Activated CD4-positive, CD25-positive, alpha-beta regulatory T cell (primary cell): ENCODE data around the gene LRRC74A.
"Not testable (repeated sequence)": the region's sequence is repeated elsewhere in the genome, so short reads cannot be mapped to it uniquely, and the experiment has no call there.

Experiments
- DNase-seq, 4 experiments: peaks; one replicate each; lab custom pipeline; 2025; lab: John Stamatoyannopoulos, UW

The LRRC74A gene

DNA sequence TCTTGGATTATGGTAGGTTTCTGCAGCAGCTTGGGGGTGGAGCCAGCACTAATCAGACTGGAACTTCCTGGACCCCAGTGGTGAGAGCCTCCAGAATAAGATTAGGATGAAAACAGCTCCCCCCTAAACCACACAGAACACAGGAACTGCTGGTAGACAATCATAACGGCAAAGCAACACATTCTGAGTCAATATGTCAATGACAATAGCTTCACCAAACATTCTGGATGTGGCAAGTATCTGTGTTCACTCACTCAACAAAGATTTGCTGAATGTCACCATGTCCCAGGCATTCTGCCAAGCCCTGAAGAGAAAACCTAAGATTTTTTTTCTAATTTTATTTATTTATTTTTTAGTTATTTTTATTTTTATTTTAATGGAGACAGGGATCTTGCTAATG is 65.2 kb downstream of the LRRC74A start:
- no peak for DNase-seq

DNA sequence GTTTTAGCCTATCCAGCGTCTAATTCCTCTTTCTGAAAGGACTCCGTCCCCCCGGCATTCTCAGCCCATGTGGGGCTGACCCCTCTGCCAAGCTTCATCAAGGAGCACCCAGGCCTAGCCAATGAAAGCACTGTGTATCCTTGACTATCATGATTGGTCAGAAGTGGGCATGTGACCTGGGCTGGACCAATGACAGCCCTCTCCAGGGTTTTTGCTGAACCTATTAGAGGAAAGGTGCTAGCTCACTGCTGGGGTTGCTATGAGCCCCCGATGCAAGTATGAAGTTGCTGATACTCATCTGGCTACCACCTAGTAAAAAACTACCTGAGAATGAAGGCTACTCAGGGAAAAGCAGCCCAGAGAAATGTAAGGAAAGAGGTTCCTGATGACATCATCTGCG is 68.1 kb downstream of the LRRC74A start:
- no peak for DNase-seq

GRCh38 chr14:76898006-76898405 is 71.8 kb downstream of the LRRC74A start:
- DNase-seq = not testable (repeated sequence)

DNA sequence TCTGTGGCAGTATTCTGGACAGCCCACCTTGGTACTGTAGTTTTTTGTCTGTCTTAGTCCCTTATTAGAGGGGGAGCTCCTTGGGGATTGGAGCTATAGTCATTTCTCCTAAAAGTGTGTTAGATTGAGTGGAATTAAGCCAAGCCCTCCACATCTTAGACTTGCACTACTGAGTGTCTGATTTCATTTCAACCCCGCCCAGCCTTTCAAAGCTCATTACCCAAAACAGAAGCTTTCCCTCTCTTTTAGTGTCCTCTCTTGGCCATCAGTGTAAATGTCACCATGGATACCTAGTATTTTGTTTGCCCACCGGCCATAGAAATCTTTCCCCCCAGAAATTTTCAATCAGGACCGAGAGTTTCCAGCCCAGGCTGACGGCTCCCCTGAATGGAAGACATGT is 74.5 kb downstream of the LRRC74A start:
- no peak for DNase-seq

- no peak for DNase-seq
These were observed 75.2 kb downstream of the LRRC74A start for GRCh38 chr14:76901171-76902055.

- no peak for DNase-seq
These were observed 76.4 kb downstream of the LRRC74A start for GRCh38 chr14:76902591-76902990.

- no peak for DNase-seq
These were observed 78.0 kb downstream of the LRRC74A start for GRCh38 chr14:76904100-76904739.

- peak; percentile 47 to 59 (median 57) for DNase-seq
These were observed 78.7 kb downstream of the LRRC74A start for GRCh38 chr14:76904740-76905569.

DNA sequence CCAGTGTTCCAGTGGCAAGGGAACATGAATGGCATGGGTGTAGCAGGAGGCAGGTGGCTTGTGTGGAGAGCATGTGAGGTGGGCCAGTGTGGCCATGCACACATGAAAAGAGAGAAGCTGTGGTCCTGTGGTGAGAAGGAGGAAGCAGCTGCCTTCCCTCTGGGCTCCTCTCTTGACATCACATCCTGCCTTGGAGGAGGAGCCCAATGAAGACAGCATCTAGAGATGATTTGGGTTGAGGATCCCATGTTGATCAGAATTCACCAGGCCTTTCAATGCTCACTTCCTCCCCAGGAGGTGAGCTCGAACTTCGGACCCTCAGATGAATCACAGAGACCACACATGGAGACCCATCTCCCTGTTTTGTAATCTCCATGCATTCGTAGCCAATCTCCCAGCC is 82.6 kb downstream of the LRRC74A start:
- no peak for DNase-seq

DNA sequence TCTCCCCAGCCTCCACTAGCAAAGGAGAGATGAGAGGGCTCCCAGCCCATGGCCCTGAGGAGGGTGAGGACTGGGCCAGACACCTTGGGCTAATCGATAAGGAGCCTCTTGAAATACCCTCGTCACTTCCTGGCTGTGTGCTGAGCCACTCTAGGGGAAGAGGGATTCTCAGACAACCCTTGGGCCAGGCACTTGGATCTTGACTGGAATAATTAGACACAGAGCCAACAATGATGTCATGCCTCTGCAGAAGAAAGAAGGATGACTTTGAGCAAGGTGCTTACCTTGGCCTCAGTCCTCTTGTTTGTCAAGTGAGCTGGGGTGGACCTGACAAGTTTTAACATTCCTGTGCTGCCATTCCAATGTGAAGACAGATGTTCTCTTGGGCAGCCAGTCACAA is 83.1 kb downstream of the LRRC74A start:
- no peak for DNase-seq

DNA sequence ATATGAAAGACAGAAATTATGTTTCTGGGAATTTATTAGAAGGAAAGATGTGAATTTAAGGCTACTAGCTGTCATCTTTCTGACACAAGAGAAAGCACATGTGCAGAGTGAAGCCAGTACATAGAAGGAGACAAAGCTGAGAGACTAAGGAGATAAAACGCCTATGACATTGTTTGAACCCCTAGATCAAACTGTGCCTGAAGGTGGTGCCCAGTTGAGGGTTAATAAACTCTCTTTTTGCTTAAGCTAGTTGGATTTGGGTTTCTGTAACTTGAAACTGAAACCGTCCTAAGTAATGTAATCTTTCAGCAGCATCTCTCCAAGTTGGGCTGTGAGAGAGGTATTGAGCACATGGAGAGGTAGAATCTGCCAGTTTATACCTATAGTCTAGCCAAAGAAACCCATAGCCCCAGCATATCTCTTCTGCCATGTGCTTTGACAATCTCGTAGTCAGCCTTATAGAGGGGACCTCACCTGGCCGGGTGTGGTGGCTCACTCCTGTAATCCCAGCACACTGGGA is 84.2 kb downstream of the LRRC74A start:
- DNase-seq = no peak

GRCh38 chr14:76911473-76911872 is 85.3 kb downstream of the LRRC74A start:
- DNase-seq = no peak

- not testable (repeated sequence) for DNase-seq
These were observed 88.4 kb downstream of the LRRC74A start for GRCh38 chr14:76914533-76915081.

DNA sequence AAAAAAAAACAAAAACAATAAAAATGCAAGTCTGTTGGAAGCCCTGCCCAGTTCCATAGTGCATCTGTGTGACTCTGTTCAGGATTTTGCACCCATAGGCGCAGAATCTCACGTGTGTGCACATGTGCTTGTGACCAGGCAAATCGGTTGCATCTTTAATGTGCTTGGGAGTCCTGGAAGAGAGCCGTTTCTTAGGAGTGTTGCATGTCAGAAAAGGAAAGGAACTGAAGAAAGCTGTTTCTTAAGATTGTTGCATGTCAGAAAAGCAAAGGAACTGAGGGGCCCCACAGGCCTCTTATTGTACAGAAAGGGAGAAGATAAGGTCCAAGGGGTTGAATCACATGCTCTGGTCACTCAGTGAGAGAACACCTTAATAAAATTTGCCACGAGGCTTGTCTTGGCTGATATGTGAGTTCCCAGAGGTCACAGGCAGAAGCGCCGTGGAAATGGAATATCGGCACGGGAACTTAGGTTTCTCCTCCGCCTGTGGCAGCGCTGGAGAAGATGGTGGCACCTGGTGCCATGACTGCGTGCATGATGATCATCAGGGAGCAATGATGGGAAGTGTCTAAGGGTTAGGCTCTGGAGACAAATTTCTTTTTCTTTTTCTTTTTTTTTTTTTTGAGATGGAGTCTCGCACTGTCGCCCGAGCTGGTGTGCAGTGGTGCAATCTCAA is 90.0 kb downstream of the LRRC74A start:
- DNase-seq = no peak

DNA sequence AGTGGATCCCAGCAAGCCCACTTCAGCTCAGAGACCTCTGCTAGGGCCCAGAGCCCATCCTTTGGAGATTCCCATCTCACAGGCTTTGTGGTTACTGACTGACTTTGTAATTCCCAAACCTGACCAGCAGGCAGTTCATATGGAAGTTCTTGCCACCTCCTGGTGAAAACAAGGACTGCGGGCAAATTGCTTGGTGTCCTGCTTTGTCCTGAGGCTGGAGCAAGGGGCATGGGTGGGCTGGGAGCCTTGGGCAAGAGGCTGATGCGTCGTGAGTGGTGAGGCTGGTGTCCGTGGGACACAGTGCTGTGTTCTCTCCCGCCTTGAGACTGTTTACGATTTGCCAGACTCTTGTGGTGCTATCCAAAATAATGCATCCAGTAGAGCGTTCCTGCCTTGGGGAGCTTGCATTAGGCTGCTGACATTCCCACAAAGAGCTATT is 91.0 kb downstream of the LRRC74A start:
- DNase-seq = peak in 1 of 4 experiments; percentile 19

- DNase-seq = no peak
These were observed 91.6 kb downstream of the LRRC74A start for GRCh38 chr14:76917745-76918255.

DNA sequence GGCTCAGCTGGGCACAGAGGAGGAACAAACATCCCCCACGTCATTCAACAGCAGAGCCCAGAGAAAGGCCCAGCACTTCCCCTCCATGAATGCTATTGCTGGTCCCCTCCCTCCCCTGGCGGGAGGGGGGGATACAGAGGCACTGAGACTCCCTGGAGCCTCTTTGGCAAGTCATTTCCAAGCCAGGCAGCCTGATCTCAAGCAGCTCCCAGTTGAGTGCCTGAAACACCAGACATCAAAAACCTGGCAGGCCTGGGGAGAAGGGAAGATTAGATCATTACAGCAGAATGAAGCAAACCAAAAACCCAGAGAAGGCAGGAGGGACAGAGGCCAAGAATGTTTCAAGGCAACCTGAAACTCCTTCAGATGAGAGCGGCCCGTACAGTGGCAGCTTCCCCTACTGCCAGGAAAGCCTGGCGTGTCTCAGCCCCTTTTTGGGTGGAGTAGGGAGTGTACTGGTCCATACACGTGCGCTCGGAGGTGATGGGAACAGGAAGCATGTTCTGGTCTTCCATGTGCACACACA is 92.1 kb downstream of the LRRC74A start:
- no peak for DNase-seq

- no peak for DNase-seq
These were observed 92.7 kb downstream of the LRRC74A start for GRCh38 chr14:76918782-76919394.
